GM21528 (cell line): Measurements from ENCODE around the gene TMEM221.
A peak's percentile ranks its signal among the peaks of the same experiment; 100 is the strongest.

Experiments
- ATAC-seq: cut with Tn5 transposase; IDR thresholded peaks from one replicate; pipeline ENCODE4 v1.9.1; 2021; ENCODE audit warnings: mild to moderate bottlenecking, moderate library complexity; ENCODE audit not compliant: unreplicated experiment, low FRiP score

Gene TMEM221

DNA sequence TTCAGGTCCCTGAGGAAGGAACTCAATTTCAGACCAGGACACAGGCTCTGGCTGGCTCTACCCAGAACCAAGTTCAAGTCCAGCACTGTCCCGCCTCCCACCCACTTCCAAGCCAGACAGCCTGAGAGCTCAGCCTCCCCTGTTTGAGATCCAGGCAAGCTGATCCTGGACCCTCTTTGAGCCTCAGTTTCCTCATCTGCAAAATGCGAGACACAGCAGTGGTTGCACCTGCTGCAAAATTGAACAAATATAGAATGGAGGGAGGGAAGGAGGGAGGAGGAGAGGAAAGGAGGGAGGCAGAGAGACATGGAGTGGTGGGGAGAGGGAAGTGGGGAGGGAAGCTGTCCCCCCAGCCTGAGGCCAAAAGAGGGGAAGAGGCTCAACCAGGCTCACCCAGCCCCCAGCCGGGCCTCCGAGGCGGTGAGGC, 751 bp downstream of the TMEM221 start:
- no peak for ATAC-seq

DNA sequence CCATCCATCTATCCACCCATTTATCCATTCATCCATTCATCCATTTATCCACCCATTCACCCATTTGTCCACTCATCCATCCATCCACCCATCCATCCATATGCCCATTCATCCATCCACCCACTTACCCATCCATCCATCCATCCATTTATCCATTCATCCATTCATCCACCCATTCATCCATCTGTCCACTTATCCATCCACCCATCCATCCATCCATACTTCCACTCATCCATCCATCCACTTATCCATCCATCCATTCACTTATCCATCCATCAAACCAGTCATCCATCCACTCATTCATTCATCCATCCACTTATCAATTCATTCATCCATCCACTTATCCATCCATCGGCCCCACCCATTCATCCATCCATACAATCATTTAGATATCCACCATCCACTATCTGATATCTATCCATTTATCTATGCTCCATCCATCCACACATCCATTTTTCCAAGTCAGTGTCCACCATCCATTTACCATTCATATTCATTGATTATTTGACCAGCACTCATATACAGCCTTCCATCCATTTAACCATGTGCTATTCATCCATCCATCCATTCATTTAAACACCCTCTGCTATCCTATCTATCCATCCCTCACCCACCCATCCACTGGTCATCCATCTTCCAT, 2.8 kb downstream of the TMEM221 start:
- ATAC-seq = no peak

DNA sequence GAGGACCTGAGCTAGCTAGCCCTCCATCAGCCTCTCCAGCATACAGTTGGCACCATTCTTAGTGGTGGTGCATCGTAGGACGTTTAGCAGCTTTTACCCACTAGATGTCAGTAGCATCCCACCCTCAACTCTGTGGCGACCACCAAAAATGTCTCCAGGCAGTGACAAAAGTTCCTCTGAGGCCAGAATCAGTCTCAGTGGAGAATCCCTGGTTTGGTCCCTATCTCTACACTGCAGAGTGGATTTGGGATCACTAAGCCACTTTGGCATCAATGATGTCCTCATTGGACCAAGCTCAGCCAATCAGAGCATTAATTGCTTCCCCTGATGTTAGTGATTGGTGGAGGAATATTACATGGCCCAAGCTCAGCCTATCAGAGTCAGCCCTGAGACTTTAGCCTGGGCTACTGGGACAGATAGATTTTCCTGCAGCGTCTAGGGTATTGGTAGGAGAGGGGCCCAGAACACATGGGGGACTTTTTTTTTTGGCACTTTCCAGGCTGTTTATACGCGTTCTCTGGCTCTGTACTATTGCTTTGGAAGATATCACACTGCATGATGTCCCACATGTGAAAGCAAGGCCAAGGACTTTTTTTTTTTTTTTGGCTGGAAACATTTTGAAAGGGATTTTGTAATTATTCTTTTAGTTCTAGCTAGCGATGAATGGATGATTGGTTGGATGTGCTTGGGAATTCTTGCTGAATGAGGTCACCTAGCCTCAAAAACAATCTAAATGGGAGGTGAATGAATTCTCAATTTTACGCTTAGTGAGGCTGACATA, 7.0 kb downstream of the TMEM221 start:
- no peak for ATAC-seq

DNA sequence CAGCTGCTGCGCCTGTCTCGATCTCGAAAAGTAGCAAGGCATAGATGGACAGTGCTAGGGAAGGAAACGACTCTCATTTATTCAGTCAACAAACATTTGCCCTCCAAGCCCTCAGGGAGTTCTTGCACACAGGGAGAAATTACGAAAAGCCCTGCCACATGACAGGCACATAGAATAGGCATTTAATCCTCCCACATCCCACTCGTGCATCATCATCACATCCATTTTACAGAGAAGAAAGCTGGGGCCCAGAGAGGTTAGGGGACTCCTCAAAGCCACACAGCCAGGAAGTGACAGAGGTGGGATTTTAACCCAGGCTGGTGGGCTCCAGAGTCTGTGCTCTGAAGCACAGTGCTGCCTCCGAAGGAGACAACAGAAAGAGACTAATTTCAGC, 11.6 kb downstream of the TMEM221 start:
- no peak for ATAC-seq

DNA sequence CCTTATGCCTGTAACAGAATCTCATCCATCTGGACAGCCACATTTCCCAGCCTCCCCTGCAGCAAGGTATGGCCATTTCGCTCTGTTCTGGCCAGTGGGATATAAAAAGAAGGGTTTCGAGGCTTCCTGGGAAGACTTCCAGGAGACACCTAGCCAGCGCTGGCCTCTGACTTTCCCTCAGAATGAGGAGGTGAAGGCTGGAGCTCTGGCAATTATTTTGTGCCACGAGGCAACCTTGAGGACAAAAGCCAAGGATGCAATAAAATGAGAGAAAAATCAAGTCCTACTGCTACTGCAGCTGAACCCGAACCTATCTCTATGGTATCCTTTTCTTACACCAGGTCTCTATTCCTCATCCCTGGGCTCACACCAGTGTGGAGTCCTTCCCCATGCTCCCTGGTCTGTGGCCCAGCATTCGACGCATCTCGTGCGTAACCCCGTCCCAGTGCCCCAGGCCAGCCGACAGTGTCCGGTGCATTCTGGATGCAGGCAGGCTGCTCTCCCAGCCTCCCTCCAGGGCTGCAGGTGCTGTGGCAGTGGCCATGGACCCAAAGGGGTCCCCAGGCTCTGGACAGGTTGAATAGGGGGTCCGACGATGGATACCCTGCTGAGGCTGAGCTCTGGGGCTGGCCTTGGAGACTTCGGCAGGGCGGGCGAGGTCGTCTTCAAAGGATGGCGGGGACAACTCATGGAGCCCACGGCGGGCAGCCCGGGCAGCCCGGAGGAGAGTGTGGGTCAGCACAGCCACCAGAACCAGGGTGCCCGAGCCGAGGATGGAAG, 12.2 kb downstream of the TMEM221 start:
- no peak for ATAC-seq

DNA sequence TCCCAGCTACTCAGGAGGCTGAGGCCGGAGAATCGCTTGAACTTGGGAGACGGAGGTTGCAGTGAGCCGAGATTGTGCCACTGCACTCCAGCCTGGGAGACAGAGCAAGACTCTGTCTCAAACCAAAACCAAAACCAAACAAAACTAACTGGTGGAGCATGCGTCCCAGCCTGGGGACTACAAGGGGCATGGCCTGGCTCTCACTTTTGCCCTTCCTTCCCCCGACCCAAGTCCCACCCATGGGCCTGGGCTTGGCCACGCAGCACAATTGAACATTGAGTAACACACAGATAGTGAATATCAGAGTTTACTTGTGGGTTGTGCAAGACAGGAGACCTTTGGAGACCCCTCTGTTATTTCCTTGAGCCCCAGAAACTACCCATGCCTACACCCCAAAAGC, 13.2 kb downstream of the TMEM221 start:
- ATAC-seq = no peak

DNA sequence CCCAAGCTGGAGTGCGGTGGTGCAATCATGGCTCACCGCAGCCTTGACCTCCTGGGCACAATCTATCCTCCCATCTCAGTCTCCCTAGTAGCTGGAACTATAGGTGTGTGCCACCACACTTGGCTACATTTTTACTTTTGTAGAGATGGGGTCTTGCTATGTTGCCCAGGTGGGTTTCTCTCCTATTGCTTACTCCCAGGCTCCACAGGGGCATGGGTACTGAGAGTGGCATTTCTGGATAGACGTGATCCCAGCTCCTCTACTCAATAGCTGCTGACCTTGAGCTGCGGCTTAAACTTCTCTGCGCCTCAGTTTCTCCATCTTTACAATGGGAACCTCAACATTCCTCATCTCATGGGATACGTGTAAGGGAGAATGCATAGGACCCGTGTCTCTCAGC, 17.1 kb downstream of the TMEM221 start:
- no peak for ATAC-seq

DNA sequence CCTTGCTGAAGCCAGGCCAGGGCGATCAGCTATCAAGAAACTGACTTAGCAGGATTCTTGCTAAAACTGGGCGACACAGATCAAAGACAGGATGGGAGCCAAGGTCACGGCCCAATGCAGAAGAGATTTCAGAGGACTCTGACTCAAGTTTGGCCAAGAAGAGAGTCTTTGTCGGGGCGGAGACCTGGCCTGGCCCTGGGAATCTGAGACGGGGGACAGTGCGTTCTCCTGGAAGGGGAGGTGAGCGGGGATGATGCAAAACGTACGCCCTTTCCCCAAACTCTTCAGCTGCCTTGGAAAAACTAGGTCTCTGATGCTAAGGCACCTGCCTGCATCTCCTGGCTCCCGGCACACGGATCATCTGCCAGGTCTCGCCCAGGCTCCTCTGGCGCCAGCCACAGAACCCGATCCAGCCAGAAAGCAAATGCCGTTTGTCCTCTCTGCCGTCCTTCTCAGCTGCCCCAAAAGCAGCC, 18.8 kb downstream of the TMEM221 start:
- ATAC-seq = no peak

DNA sequence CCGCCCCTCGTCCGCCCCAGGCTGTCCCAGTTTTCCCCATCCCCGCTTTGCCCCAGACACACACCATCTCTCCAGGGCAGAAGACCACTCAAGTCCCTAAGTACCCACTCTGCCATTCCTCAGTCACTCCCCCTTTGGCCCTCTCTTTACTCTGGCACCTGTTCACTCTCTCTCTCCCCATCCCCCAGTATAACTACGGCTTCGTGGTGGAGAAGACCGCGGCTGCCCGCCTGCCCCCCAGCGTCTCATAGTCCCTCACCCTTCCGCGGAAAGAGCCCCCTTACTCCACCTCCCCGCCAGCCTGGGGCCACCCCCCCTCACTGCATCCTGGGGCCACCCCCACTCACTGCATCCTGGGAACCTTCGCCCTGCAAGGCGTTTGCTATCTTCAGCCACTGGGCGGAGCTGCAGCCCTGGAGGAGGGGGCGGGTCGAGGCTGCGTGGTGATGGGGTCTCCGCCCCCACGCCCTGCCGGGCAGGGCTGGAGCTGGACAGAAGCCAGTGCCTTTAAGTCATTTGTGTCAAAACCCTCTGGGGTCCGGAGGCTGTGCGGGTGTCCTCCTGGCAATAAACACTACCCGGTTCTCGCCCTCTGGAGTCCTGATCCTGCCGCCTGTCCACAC, 23.6 kb downstream of the TMEM221 start:
- ATAC-seq = no peak

DNA sequence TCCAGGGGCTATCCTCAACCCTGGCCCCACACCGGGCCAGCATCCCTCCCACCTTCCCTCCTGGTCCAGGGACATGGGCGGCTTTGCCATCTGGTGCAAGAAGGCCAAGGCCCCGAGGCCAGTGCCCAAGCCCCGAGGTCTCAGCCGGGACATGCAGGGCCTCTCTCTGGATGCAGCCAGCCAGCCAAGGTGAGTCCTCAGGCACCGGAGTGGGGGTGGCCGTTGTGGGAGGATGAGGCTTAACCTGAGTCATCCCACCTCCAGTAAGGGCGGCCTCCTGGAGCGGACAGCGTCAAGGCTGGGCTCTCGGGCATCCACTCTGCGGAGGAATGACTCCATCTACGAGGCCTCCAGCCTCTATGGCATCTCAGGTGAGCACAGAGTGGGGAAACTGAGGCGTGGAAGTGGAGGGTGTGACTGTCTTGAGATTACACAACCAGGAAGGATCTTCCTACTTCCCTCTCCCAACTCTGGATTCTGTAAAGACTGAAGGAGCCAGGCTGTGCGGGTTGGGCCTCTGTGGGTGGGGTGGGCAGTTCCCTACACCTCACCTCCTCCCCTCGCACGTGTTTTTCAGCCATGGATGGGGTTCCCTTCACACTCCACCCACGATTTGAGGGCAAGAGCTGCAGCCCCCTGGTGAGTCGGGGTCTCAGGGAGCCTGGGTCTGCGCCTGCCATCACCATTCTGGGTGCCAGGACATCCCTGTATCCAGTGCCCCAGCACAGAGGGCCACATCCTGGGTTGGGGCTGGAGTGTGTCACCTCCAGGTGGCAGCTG, 24.8 kb downstream of the TMEM221 start:
- ATAC-seq = no peak

DNA sequence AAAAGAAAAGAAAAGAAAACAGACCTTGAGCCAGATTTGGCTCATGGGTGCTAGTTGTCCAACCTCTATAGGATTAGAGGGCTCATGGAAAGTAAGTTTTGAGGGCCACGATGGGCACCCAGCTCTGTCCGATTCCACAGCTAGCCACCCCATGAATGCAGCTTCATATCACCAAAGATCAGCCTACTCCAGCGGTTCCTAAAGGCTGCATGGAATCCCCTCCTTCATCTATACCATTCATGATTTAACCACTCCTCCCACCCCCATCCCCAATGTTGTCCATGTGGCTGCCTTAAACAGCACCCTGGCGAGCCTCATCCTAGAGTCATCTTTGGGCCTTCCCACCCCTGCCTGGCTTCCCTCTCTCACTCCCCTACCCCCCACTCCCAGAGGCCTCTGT, 26.5 kb downstream of the TMEM221 start:
- no peak for ATAC-seq

DNA sequence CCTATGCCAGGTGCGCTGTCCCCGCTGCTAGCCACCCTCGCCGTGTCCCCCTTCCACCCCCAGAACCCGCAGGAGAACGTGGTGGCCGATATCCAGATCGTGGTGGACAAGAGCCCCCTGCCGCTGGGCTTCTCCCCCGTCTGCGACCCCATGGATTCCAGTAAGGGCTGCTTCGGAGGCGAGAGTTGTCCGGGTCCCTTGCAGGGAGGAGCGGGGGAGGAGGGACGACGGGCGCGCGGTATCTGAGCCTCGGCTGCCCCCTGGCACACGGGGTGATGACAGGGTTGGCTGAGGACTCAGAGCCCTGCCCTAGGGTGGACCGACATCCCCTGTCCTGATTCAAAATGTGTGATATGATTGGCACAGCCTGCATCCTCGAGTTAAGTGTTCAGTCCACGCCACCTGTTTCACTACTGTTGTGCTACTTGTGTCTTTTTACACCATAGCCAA, 28.0 kb downstream of the TMEM221 start:
- peak; percentile 21 for ATAC-seq

DNA sequence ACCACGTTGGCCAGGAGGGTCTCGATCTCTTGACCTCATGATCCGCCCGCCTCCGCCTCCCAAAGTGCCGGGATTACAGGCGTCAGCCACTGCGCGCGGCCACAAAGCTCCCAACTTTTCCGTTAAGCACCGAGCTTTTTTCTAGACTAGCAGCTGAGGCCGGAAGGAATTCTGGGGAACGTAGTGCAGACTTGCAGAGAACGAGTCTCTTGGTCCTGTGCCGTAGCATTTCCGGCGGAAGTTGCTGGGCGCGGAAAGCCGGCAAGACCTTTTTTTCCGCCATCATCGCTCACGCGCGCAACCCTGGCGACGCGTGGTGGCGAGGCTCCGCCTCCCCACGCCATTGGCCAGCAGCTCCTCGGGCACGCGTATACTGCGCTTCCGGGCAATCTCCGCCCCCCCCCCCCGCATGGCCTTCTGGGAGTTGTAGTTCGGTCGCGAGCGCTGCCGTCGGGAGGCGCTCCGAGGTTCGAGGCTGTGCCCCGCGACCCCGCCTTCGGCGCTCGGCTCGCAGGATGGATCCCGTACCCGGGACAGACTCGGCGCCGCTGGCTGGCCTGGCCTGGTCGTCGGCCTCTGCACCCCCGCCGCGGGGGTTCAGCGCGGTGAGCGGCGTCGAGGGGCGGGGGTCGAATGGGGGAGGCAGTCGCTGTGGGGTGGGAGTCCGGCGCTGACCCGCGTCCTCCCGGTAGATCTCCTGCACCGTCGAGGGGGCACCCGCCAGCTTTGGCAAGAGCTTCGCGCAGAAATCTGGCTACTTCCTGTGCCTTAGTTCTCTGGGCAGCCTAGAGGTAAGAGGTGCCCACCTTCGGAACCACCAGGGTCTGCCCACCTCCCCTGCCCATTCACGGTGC, 28.6 kb downstream of the TMEM221 start, which contains the start of gene MVB12A:
Gene MVB12A (plus strand): TSS at position 427 of the 854 bp plus-strand sequence. CDS start 89 bp downstream, at position 516.
- ATAC-seq = peak; percentile 85

DNA sequence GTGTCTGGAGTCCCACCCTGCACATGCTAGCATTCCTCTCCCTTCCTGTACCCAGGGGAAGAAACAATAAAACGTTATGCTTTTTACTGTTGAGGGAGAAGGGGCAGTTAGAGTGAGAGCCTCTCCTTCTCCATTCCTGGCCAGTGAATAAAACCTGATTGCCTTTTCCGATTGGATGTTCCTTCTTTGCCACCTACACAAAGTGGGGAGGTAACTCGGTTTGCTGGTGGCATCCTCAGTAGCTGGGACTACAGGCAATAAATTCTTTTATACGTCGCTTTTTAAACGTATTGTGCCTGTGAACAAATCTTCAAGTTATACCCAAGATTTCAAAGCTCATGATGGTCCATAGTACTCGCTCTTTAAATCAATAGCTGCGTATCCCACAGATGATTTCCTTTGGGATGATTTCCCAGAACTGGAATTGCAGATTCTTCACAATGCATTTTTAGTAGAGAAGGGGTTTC, 29.3 kb downstream of the TMEM221 start:
- ATAC-seq = no peak

DNA sequence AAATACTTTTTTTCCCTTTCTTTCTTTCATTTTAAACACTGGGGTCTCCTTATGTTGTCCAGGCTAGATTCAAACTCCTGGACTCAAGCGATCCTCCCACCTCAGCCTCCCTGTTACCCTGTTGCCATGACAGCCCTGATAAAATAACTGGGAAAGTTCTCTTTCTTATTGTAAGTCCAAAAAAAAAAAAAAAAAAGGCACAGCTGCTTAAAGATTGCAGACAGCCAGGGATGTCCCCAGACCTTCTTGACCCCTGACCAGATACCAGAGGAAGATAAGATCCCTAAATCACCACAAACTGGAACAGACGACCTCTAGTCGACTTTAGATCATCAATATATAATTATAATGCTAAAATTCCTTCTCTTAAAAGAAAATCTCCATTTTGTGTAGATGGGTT, 29.8 kb downstream of the TMEM221 start:
- no peak for ATAC-seq

DNA sequence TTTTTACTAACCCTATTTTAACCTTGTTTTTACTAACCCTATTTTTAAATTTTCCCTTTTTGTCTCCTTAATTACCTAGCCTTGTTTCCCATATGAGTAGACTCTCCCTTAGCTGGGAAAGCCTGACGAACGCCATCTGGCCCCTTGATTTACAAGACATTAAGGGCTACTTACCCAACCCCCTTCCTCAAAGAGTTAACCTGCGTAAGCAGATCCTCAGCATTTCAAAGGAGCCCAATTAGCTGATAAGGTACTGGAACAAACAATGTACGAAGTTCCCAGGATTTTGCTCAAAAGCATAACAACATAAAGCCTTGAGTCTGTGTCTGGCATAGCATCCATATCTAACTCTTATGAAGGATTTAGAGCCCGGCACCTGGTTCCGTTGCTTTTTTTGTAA, 33.3 kb downstream of the TMEM221 start:
- ATAC-seq = no peak

DNA sequence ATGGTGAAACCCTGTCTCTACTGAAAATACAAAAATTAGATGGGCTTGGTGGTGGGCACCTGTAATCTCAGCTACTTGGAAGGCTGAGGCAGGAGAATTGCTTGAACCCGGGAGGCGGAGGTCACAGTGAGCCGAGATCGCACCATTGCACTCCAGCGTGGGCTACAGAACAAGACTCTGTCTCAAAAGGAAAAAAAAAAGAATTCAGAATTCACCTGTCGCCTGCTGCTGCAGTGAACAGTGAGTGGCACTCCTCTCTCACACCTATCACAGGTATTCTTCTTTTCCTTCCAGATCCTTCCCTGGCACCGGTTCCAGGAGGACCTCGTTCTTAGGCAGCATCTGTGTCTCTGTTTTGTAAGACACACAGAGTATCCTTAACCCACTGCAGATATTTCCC, 34.4 kb downstream of the TMEM221 start:
- ATAC-seq = no peak

DNA sequence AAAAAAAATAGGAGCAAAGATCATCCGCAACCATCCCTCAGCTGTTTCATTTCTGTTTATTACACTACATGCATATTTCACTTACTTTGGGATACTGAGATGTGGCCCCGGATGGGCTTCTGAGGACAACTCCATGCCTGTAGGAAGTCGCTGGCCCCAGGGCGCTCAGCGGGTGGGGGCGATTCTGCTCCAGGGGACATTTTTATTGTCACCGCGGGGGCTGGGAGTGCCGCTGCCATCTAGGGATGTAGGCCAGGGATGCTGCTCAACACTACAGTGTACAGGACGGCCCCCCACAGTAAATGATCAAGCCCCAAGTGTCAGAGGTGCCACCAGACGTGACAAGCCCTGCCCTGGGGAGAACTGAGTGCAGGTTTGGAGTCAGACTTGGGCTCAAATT, 36.7 kb downstream of the TMEM221 start:
- ATAC-seq = no peak

DNA sequence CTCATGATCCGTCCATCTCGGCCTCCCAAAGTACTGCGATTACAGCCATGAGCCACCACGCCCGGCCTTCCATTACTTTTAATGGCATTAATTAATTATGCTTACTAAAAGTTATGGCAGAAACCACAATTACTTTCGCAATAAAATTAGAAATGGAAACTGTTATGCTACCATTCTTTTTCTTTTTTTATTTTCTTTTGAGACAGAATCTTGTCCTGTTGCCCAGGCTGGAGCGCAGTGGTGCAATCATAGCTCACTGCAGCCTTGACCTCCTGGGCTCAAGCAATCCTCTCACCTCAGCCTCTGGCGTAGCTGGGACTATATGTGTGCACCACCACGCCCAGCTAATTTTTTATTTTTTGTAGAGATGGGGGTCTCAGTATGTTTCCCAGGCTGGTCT, 38.5 kb downstream of the TMEM221 start:
- no peak for ATAC-seq
